HG03575 (cell line): ENCODE results near the gene TMEM88.
"Not testable (repeated sequence)": the region's sequence is repeated elsewhere in the genome, so short reads cannot be mapped to it uniquely, and the experiment has no call there.

ENCODE experiments used
- ATAC-seq: cut with Tn5 transposase; IDR thresholded peaks from one replicate; pipeline ENCODE4 v1.9.1; 2021; ENCODE audit not compliant: unreplicated experiment, insufficient number of reproducible peaks, low FRiP score; ENCODE audit errors: extremely low read depth

Gene TMEM88

GRCh38 chr17:7852919-7853690, 1.8 kb upstream of the TMEM88 start:
- ATAC-seq = no peak

GRCh38 chr17:7853691-7854038, 1.2 kb upstream of the TMEM88 start:
- ATAC-seq = no peak

GRCh38 chr17:7854078-7854777, 638 bp upstream of the TMEM88 start:
- ATAC-seq = no peak

GRCh38 chr17:7855660-7856010, 769 bp downstream of the TMEM88 start:
- no peak for ATAC-seq

GRCh38 chr17:7856011-7856810, 1.3 kb downstream of the TMEM88 start:
- no peak for ATAC-seq

GRCh38 chr17:7856811-7857712, 2.2 kb downstream of the TMEM88 start, which contains the start of gene NAA38:
Gene NAA38, minus strand, starts transcription at chr17:7857559. Its CDS starts 96 bp downstream, at chr17:7857463.
- ATAC-seq = peak; percentile 48

GRCh38 chr17:7857713-7858521, 3.1 kb downstream of the TMEM88 start, which contains the start of gene CYB5D1:
Gene CYB5D1, plus strand, starts transcription at chr17:7858003. Its CDS starts 132 bp downstream, at chr17:7858135.
- peak; percentile 19 for ATAC-seq

GRCh38 chr17:7858522-7858810, 3.6 kb downstream of the TMEM88 start:
- ATAC-seq = no peak

GRCh38 chr17:7859028-7859427, 4.2 kb downstream of the TMEM88 start:
- ATAC-seq = no peak

GRCh38 chr17:7862692-7863437, 8.0 kb downstream of the TMEM88 start:
- ATAC-seq = no peak

GRCh38 chr17:7864384-7864783, 9.5 kb downstream of the TMEM88 start:
- not testable (repeated sequence) for ATAC-seq

GRCh38 chr17:7864995-7865650, 10.3 kb downstream of the TMEM88 start:
- ATAC-seq = no peak

- no peak for ATAC-seq
Measured at GRCh38 chr17:7867881-7868329, 13.0 kb downstream of the TMEM88 start.

GRCh38 chr17:7873051-7873450, 18.2 kb downstream of the TMEM88 start:
- ATAC-seq = no peak

- no peak for ATAC-seq
Measured at GRCh38 chr17:7875804-7876370, 21.0 kb downstream of the TMEM88 start.

GRCh38 chr17:7878234-7878633, 23.4 kb downstream of the TMEM88 start:
- ATAC-seq = no peak
